ENCODE measurements around the gene MYBBP1A.

MYBBP1A gene

DNA sequence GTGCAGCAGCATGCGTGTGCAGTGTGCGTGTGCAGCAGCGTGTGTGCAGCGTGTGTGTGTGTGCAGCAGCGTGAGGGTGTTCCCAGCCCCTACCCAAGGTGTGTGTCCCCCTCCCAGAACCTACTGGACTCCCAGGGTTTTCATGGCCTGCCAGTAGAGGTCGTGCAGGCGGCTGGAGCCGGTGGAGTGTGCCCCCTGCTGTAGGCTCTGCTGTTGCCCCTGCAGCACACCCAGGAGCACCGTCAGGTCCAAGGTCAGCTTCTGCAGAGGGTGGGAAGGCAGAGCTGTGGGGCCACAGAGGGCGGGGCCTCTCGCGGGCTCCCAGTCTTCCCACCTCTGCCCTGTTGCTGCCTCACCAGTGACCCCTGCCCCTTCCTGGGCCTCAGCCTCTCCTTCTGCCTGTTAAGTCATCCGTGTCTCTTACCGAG lies 14.9 kb downstream of the MYBBP1A start:
- Histone ChIP-seq H3K4me1 (no peaks in the 10 kb centered on the region), H3K36me3 (peaks cover 12% of the 10 kb centered on the region), H3K9me3 (no peaks in the 10 kb centered on the region), H3K4me3 (ENCODE audit: low read depth, low read length) (no peak overlapping the region), H3K27me3 (no peaks in the 10 kb centered on the region)
- TF ChIP-seq, protein P1, sequence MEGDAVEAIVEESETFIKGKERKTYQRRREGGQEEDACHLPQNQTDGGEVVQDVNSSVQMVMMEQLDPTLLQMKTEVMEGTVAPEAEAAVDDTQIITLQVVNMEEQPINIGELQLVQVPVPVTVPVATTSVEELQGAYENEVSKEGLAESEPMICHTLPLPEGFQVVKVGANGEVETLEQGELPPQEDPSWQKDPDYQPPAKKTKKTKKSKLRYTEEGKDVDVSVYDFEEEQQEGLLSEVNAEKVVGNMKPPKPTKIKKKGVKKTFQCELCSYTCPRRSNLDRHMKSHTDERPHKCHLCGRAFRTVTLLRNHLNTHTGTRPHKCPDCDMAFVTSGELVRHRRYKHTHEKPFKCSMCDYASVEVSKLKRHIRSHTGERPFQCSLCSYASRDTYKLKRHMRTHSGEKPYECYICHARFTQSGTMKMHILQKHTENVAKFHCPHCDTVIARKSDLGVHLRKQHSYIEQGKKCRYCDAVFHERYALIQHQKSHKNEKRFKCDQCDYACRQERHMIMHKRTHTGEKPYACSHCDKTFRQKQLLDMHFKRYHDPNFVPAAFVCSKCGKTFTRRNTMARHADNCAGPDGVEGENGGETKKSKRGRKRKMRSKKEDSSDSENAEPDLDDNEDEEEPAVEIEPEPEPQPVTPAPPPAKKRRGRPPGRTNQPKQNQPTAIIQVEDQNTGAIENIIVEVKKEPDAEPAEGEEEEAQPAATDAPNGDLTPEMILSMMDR (IDR thresholded peaks at IDR 0.05; ENCODE audit: low read depth, low read length), result peak; percentile 28; the same call in 1 of the 2 replicates
- no peak for DNase-seq

GRCh38 chr17:4539576-4540223 lies 15.5 kb downstream of the MYBBP1A start:
- Histone ChIP-seq H3K27me3 (no peaks in the 10 kb centered on the region), H3K9me3 (no peaks in the 10 kb centered on the region), H3K4me1 (no peaks in the 10 kb centered on the region), H3K36me3 (peaks cover 12% of the 10 kb centered on the region), H3K4me3 (ENCODE audit: low read depth, low read length) (no peak overlapping the region)
- no peak for DNase-seq
- TF ChIP-seq, protein P1 (IDR thresholded peaks at IDR 0.05; ENCODE audit: low read depth, low read length), result no peak

- no peaks in the 10 kb centered on the region for H3K27me3 ChIP-seq
- H3K4me1 ChIP-seq, result peaks cover 2% of the 10 kb centered on the region
- H3K4me3 ChIP-seq (ENCODE audit: low read depth, low read length), result no peak overlapping the region
- no peak for DNase-seq
- no peaks in the 10 kb centered on the region for H3K9me3 ChIP-seq
- TF ChIP-seq, protein P1 (IDR thresholded peaks at IDR 0.05; ENCODE audit: low read depth, low read length), result no peak
- peaks cover 12% of the 10 kb centered on the region for H3K36me3 ChIP-seq
These were observed 16.2 kb downstream of the MYBBP1A start for GRCh38 chr17:4539025-4539424.

GRCh38 chr17:4538236-4539002 lies 16.8 kb downstream of the MYBBP1A start:
- H3K27me3 ChIP-seq, result no peaks in the 10 kb centered on the region
- TF ChIP-seq, protein P1 (IDR thresholded peaks at IDR 0.05; ENCODE audit: low read depth, low read length), result no peak
- DNase-seq, result no peak
- H3K36me3 ChIP-seq, result peaks cover 12% of the 10 kb centered on the region
- H3K9me3 ChIP-seq, result no peaks in the 10 kb centered on the region
- H3K4me1 ChIP-seq, result peaks cover 3% of the 10 kb centered on the region
- H3K4me3 ChIP-seq (ENCODE audit: low read depth, low read length), result no peak overlapping the region

DNA sequence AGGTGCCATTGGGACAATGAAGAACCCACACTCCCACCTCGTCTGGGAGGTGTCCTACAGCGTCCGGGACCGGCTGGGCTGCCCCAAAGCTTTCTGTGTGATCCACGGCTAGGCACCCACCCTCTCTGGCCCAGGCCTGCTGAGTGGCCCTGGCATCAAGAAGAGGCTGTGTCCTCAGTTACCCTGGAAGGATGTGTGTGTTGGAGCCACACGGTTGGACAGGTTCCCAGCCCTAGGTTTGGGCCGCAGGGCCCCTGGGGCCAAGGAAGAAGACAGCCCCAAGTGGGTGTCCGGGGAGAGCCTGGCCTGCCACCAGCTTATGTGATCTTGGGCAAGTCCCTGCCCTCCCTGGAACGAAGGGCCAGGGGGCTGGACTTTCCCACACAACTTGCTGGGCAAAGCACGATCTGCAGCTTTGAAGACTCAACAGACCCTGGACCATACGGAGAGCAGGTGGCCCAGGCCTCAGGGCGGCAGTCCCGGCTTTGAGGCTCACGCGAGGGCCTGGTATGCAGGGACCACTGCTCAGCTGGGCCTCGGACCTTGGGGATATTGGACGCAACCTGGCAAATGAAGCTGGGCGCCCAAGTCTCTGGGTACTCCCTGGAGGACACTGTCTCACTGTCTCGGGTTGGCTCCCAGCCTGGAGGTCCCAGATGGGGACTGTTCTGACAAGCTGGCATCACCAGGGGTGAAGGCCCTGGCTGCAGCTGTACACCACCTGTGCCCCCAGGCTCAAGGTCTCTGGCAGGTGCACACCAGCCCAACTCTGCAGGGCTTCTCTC lies 17.5 kb downstream of the MYBBP1A start:
- Histone ChIP-seq H3K36me3 (peaks cover 10% of the 10 kb centered on the region), H3K9me3 (no peaks in the 10 kb centered on the region), H3K4me3 (ENCODE audit: low read depth, low read length) (no peak overlapping the region), H3K27me3 (no peaks in the 10 kb centered on the region), H3K4me1 (peaks cover 3% of the 10 kb centered on the region)
- TF ChIP-seq, protein P1 (IDR thresholded peaks at IDR 0.05; ENCODE audit: low read depth, low read length), result no peak
- DNase-seq, result no peak
